ENCODE measurements around the gene COL25A1.

- no peak for TF ChIP-seq REST (IDR thresholded peaks at IDR 0.05)
- TF ChIP-seq CTCF (IDR thresholded peaks at IDR 0.05; ENCODE audit: low read depth, low read length, missing input control), result no peak
- no peak for TF ChIP-seq EGR1 (IDR thresholded peaks at IDR 0.05; ENCODE audit: low read depth in 2 of 2)
- no peak for TF ChIP-seq ATF3 (IDR thresholded peaks at IDR 0.05)
- TF ChIP-seq YY1 (IDR thresholded peaks at IDR 0.05), result no peak
- TF ChIP-seq MAX (IDR thresholded peaks at IDR 0.05), result no peak
- TF ChIP-seq TAF1 (conservative IDR thresholded peaks at IDR 0.05), result no peak
- no peak for TF ChIP-seq NR2F2 (IDR thresholded peaks at IDR 0.05)
- TF ChIP-seq RAD21 (IDR thresholded peaks at IDR 0.05), result no peak
- no peak for TF ChIP-seq GABPA (IDR thresholded peaks at IDR 0.05 in 1 of 2, conservative IDR thresholded peaks at IDR 0.05 in 1 of 2)
- no peak for TF ChIP-seq RXRA (IDR thresholded peaks at IDR 0.05)
These were observed 281.6 kb downstream of the COL25A1 start for GRCh38 chr4:109020861-109021260.
